Mesothelial cell of epicardium (in vitro differentiated cells): Measurements from ENCODE around the gene ARHGAP40. TPM values are rescaled to one million over a fixed set of nuclear protein-coding genes. Genes with fewer than 3 reads are reported as not detected.

Experiments used
- DNase-seq, 2 experiments: peaks; one replicate each; pipeline ENCODE4 v3.0.0; 2021; ENCODE audit warnings: low spot score in 2 of 2; ENCODE audit not compliant: unreplicated experiment in 2 of 2
- H3K27ac Mint-ChIP-seq: 2 replicates; pipeline ENCODE4 v1.8.0; 2021; ENCODE audit warnings: mixed read lengths
- H3K27me3 Mint-ChIP-seq: 2 replicates; pipeline ENCODE4 v1.8.0; 2021; ENCODE audit warnings: low read depth, mixed read lengths
- H3K36me3 Mint-ChIP-seq: 2 replicates; pipeline ENCODE4 v1.8.0; 2021; ENCODE audit warnings: mixed read lengths
- H3K4me1 Mint-ChIP-seq: 2 replicates; pipeline ENCODE4 v1.8.0; 2021; ENCODE audit warnings: mixed read lengths
- H3K4me3 Mint-ChIP-seq: 2 replicates; pipeline ENCODE4 v1.8.0; 2021; ENCODE audit warnings: mild to moderate bottlenecking, moderate library complexity, mixed read lengths
- H3K9me3 Mint-ChIP-seq: 2 replicates; pipeline ENCODE4 v1.8.0; 2021; ENCODE audit warnings: mixed read lengths
- CTCF ChIP-seq: fragments of 200-600 bp; sonication (generic); IDR thresholded peaks from one replicate; pipeline ENCODE4 v1.5.0; 2021; ENCODE audit warnings: antibody characterized with exemption; ENCODE audit not compliant: unreplicated experiment
- total RNA-seq: library from RNA; stranded (reverse); gene quantifications from 3 replicates; pipeline ENCODE4 v1.2.1, GENCODE V29; 2021

Gene ARHGAP40
- total RNA-seq = 0.33 to 0.54 TPM (median 0.45 TPM) in 3 replicates

DNA sequence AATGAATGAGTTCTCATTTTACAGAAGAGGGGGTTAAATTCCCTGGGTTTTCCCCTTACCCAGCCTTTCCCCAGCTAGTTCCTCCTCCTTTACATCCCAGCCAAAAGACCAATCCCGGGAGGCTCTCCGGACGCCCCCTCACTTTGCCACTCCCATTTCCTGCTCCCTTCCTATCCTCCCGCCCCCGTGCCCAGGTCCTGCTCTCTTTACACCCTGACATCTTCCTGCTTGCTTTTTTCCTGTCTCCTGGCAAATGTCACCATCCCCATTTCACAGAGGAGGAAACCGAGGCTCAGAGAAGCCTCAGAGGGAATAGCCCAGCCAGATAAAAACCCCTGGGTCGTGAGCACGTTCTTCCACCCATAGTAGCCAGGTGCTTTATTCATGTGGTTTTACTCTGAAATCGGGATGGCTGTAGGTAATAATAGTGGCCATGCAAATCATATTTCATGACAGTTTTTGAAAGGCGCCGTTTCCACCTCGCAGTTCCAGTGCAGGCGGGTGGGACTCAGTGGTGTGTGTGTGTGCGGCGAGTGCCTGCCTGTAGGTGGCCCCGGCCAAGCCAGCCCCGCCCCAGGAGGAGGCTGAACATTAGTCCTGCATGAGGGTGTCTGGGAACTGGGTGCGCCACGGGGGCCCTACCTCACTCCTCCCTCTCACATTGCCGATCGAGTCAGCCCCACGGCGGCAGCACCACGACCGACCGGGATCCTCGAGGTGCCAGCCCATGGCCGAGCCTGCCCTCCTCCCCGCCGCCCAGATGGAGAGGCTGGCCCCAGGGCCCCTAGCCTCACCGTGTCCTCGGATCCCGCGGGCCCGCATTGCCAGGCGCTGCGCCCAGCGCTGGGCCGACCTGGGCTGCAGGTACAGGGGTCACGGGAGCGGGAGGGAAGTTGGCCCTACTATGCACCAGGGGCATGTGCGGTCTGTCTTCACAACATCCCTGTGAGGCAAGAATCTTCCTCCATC is at the start of gene ARHGAP40:
TSS of gene ARHGAP40 (plus strand) at position 594 of the 969 bp plus-strand sequence.
- Mint-ChIP-seq H3K9me3 (no peaks in the 10 kb centered on the region), H3K4me1 (peaks cover 21% of the 10 kb centered on the region), H3K36me3 (no peaks in the 10 kb centered on the region), H3K4me3 (peak within 1 kb of the TSS; percentile 36), H3K27me3 (peaks cover 40% of the 10 kb centered on the region), H3K27ac (no peak within 1 kb of the TSS)
- no peak for DNase-seq
- TF ChIP-seq CTCF = no peak

- no peak for DNase-seq
- Mint-ChIP-seq H3K27me3 (no peaks in the 10 kb centered on the region), H3K36me3 (peaks cover 39% of the 10 kb centered on the region), H3K4me1 (peaks cover 15% of the 10 kb centered on the region), H3K27ac (no peak overlapping the region), H3K9me3 (peaks cover 4% of the 10 kb centered on the region), H3K4me3 (no peak overlapping the region)
- TF ChIP-seq CTCF = no peak
These were observed 46.6 kb upstream of the ARHGAP40 start for GRCh38 chr20:38554986-38555385.

DNA sequence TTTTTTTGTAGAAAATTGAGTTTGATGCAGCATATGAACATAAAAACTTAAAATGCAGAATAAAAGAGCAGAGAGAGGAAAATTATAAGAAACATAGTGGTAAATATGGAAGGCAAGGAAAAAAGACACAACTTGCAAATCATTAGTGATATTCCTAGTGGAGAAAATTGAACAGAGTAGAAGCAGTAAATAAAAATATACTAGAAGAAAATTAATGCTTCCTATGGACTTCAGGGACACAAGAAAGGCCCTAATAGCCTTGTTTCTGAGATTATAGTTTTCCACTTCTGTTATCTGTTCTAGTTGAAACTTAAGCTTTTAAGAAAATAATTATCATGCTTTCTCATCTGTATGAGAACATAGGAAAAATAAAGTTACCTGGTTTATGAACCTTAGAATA is 46.2 kb upstream of the ARHGAP40 start:
- Mint-ChIP-seq H3K4me3 (no peak overlapping the region), H3K27ac (no peak overlapping the region), H3K9me3 (peaks cover 4% of the 10 kb centered on the region), H3K36me3 (peaks cover 42% of the 10 kb centered on the region), H3K4me1 (peaks cover 19% of the 10 kb centered on the region), H3K27me3 (no peaks in the 10 kb centered on the region)
- DNase-seq = no peak
- no peak for TF ChIP-seq CTCF

GRCh38 chr20:38557174-38557573 is 44.4 kb upstream of the ARHGAP40 start:
- Mint-ChIP-seq H3K4me1 (peaks cover 21% of the 10 kb centered on the region), H3K9me3 (peaks cover 4% of the 10 kb centered on the region), H3K4me3 (no peak overlapping the region), H3K27me3 (no peaks in the 10 kb centered on the region), H3K27ac (no peak overlapping the region), H3K36me3 (peaks cover 48% of the 10 kb centered on the region)
- DNase-seq = no peak
- TF ChIP-seq CTCF = no peak

DNA sequence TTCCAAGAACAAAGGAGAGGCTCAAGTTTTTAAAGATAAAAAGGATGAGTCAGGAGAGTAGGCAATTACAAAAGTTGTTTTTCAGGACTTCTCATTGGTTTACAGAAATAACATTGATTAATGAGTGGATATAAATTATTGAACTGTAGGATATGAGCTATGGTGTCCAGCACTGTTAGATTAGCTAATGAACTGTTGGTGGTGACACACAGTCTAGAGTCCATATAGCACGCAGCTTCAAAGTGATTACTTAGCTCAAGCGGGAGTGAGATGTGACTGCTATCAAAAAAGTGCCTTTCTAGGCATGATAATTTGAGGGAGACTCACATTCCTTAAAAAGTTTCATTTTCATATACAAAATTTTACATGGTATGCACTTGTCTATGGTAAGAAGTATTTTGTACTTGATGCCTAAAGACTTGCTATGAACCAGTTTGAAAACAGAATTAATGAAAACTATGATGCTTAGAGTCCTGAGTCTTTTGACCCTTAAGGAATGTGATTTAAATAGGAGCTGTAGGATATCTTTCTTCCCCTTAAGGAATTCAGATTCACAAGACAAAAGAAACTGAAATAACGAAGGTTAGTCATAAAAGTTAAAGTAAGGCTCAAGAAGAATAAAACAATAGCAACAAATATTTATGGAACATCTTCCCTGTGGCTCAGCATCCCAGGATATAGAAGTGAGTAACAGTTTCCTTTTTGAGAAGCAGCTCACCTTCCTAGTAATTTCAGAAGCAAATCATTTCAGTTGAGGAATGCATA is 42.8 kb upstream of the ARHGAP40 start:
- Mint-ChIP-seq H3K36me3 (peaks cover 53% of the 10 kb centered on the region), H3K4me3 (no peak overlapping the region), H3K27me3 (no peaks in the 10 kb centered on the region), H3K27ac (peak overlapping the region; percentile 39), H3K9me3 (peaks cover 4% of the 10 kb centered on the region), H3K4me1 (peaks cover 21% of the 10 kb centered on the region)
- no peak for TF ChIP-seq CTCF
- DNase-seq = no peak
